ENCODE results near the gene SH3BGRL2. TPM values are rescaled to one million over a fixed set of nuclear protein-coding genes. Genes with fewer than 3 reads are reported as not detected.

SH3BGRL2 gene
- total and polyA plus RNA-seq, 2 experiments from 2014 or later: 8.4 to 24.5 TPM

GRCh38 chr6:79750806-79751205 is 119.7 kb downstream of the SH3BGRL2 start:
- TF ChIP-seq, protein P1, sequence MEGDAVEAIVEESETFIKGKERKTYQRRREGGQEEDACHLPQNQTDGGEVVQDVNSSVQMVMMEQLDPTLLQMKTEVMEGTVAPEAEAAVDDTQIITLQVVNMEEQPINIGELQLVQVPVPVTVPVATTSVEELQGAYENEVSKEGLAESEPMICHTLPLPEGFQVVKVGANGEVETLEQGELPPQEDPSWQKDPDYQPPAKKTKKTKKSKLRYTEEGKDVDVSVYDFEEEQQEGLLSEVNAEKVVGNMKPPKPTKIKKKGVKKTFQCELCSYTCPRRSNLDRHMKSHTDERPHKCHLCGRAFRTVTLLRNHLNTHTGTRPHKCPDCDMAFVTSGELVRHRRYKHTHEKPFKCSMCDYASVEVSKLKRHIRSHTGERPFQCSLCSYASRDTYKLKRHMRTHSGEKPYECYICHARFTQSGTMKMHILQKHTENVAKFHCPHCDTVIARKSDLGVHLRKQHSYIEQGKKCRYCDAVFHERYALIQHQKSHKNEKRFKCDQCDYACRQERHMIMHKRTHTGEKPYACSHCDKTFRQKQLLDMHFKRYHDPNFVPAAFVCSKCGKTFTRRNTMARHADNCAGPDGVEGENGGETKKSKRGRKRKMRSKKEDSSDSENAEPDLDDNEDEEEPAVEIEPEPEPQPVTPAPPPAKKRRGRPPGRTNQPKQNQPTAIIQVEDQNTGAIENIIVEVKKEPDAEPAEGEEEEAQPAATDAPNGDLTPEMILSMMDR (conservative IDR thresholded peaks at IDR 0.05; ENCODE audit: low read depth in 2 of 2): no peak
- TF ChIP-seq ZNF331 (CRISPR knock-in tag; IDR thresholded peaks at IDR 0.05; ENCODE audit: low read depth) (no peak), JUNB (IDR thresholded peaks at IDR 0.05; ENCODE audit: unreplicated experiment) (no peak), POLR2AphosphoS5 (IDR thresholded peaks at IDR 0.05; ENCODE audit: low read depth) (no peak), NANOG (IDR thresholded peaks at IDR 0.05; ENCODE audit: borderline replicate concordance) (no peak), ZNF114 (CRISPR knock-in tag; IDR thresholded peaks at IDR 0.05) (no peak), ZNF462 (CRISPR knock-in tag; IDR thresholded peaks at IDR 0.05) (no peak)
- TF ChIP-seq, protein P2, sequence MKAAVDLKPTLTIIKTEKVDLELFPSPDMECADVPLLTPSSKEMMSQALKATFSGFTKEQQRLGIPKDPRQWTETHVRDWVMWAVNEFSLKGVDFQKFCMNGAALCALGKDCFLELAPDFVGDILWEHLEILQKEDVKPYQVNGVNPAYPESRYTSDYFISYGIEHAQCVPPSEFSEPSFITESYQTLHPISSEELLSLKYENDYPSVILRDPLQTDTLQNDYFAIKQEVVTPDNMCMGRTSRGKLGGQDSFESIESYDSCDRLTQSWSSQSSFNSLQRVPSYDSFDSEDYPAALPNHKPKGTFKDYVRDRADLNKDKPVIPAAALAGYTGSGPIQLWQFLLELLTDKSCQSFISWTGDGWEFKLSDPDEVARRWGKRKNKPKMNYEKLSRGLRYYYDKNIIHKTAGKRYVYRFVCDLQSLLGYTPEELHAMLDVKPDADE (IDR thresholded peaks at IDR 0.05): no peak
- Histone ChIP-seq H3K4me2 (no peak overlapping the region), H3K36me3 (ENCODE audit: insufficient read depth) (no peaks in the 10 kb centered on the region), H3K9me2 (ENCODE audit: insufficient read depth) (no peaks in the 10 kb centered on the region), H3K79me2 (replicated peaks; ENCODE audit: insufficient read depth) (no peaks in the 10 kb centered on the region), H4K20me1 (replicated peaks; ENCODE audit: insufficient read depth) (no peaks in the 10 kb centered on the region), H2AFZ (no peak overlapping the region), H3K27me3 (ENCODE audit: insufficient read depth) (no peaks in the 10 kb centered on the region), H3F3A (replicated peaks; ENCODE audit: low read depth) (no peaks in the 10 kb centered on the region), H3K4me1 (ENCODE audit: insufficient read depth) (peaks cover 5% of the 10 kb centered on the region; the same call in 1 of the 2 replicates), H3K4me3 (no peak overlapping the region), H3K27ac (ENCODE audit: low read depth) (no peak overlapping the region)
- H3K27ac Mint-ChIP-seq: peak overlapping the region; percentile 4; the same call in 1 of the 2 replicates
- no peak overlapping the region for H3K4me3 Mint-ChIP-seq
- H3K9me3 Mint-ChIP-seq: peaks cover 5% of the 10 kb centered on the region; the same call in 2 of the 3 replicates
- ATAC-seq (peak; percentile 77), DNase-seq (ENCODE audit: low spot score) (peak; percentile 38)
- peaks cover 11% of the 10 kb centered on the region for H3K4me1 Mint-ChIP-seq
- H3K36me3 Mint-ChIP-seq (ENCODE audit: low read depth): peaks cover 5% of the 10 kb centered on the region; the same call in 1 of the 3 replicates
- no peaks in the 10 kb centered on the region for H3K27me3 Mint-ChIP-seq (ENCODE audit: insufficient read depth, low read depth, poor library complexity)

Other genes with a start within 250 kb of the SH3BGRL2 start
- gene LCA5, start 93.9 kb upstream of the SH3BGRL2 start, total RNA-seq (2014; rRNA removed; shearing (Covaris generic)): 3.3 and 4.2 TPM in 2 replicates
- 4.2 and 4.3 TPM in 2 replicates for gene LCA5, start 93.9 kb upstream of the SH3BGRL2 start, polyA plus RNA-seq (2016; fragmentation: Nextera tagmentation; extraction: Ambion mirVana)